Keratinocyte (primary cell): ENCODE measurements around the gene SATB2. TPM values are rescaled to one million over a fixed set of nuclear protein-coding genes. Genes with fewer than 3 reads are reported as not detected.

ENCODE experiments used
- DNase-seq: peaks from one replicate; pipeline ENCODE4 v3.0.0-alpha.2; 2011; ENCODE audit warnings: low read depth, missing footprints, low spot score
- FAIRE-seq: peaks from 2 replicates; lab custom pipeline; 2011; peaks lifted over from hg19 to GRCh38; lab: Jason Lieb, UNC
- H2AFZ ChIP-seq: 2 replicates; pipeline ENCODE4 v1.6.0; 2012; ENCODE audit warnings: low read length, control low read depth, inconsistent platforms; ENCODE audit not compliant: control insufficient read depth
- H3K27ac ChIP-seq: 2 replicates; pipeline ENCODE4 v1.5.1; 2011; ENCODE audit warnings: low read length; ENCODE audit not compliant: control insufficient read depth, insufficient read depth
- H3K27me3 ChIP-seq: 3 replicates; pipeline ENCODE4 v1.6.0; 2011; ENCODE audit warnings: low read length; ENCODE audit not compliant: control insufficient read depth, insufficient read depth; ENCODE audit errors: extremely low read depth
- H3K36me3 ChIP-seq, 2 experiments: 2 replicates in 1 of 2; 3 replicates in 1 of 2; pipeline ENCODE4 v1.5.1; 2011; ENCODE audit warnings: low read length in 2 of 2, mild to moderate bottlenecking in 1 of 2; ENCODE audit not compliant: control insufficient read depth in 2 of 2, insufficient read depth in 2 of 2; ENCODE audit errors: extremely low read depth in 1 of 2
- H3K4me1 ChIP-seq: 3 replicates; pipeline ENCODE4 v1.5.1; 2011; ENCODE audit warnings: low read length; ENCODE audit not compliant: control insufficient read depth, insufficient read depth; ENCODE audit errors: extremely low read depth
- H3K4me2 ChIP-seq: 3 replicates; pipeline ENCODE4 v1.6.0; 2011; ENCODE audit warnings: low read depth, low read length; ENCODE audit not compliant: control insufficient read depth, insufficient read depth; ENCODE audit errors: extremely low read depth
- H3K4me3 ChIP-seq, 3 experiments: fragments of 200-600 bp in 1 of 3; sonication (generic) in 1 of 3; 2 replicates in 2 of 3; 3 replicates in 1 of 3; pipeline ENCODE4 v1.5.1; 2011 to 2016; ENCODE audit warnings: low read length in 3 of 3, mild to moderate bottlenecking in 3 of 3, control low read depth in 2 of 3, inconsistent platforms in 1 of 3, low read depth in 1 of 3, mixed read lengths in 1 of 3, mixed run types in 1 of 3, moderate library complexity in 1 of 3; ENCODE audit not compliant: control insufficient read depth in 2 of 3, insufficient read depth in 2 of 3; ENCODE audit errors: extremely low read depth in 1 of 3
- H3K79me2 ChIP-seq: 2 replicates; pipeline ENCODE4 v1.6.0; 2012; ENCODE audit warnings: low read length; ENCODE audit not compliant: control insufficient read depth, insufficient read depth
- H3K9ac ChIP-seq: 3 replicates; pipeline ENCODE4 v1.6.0; 2011; ENCODE audit warnings: low read length; ENCODE audit not compliant: control insufficient read depth, insufficient read depth; ENCODE audit errors: extremely low read depth
- H3K9me1 ChIP-seq: 3 replicates; pipeline ENCODE4 v1.6.0; 2011; ENCODE audit warnings: low read length; ENCODE audit not compliant: control insufficient read depth, insufficient read depth; ENCODE audit errors: extremely low read depth
- H3K9me3 ChIP-seq: 2 replicates; pipeline ENCODE4 v1.5.1; 2012; ENCODE audit warnings: low read depth, low read length; ENCODE audit not compliant: control insufficient read depth
- H4K20me1 ChIP-seq: 3 replicates; pipeline ENCODE4 v1.6.0; 2011; ENCODE audit warnings: low read length; ENCODE audit not compliant: control insufficient read depth, insufficient read depth; ENCODE audit errors: extremely low read depth
- EZH2 ChIP-seq: IDR thresholded peaks from one replicate; pipeline ENCODE4 v1.6.1; 2012; ENCODE audit warnings: inconsistent platforms, mild to moderate bottlenecking, low read length, moderate library complexity
- dilution Hi-C: fragments of 300-500 bp; cut with MboI; formaldehyde crosslinking; loops from one replicate; pipeline ENCODE4 v1.7.0; 2020; ENCODE audit warnings: low sequenced_read_pairs; ENCODE audit not compliant: extremely low pct_ligation_motif_present
- polyA plus RNA-seq, 5 experiments: library from polyadenylated mRNA; depleted of rRNA in 3 of 5; stranded (reverse) in 3 of 5; stranded (forward) in 1 of 5; unstranded in 1 of 5; fragments of >200 nt; gene quantifications; 1 replicate in 1 of 5; 2 replicates in 3 of 5; 3 replicates in 1 of 5; pipeline versions ENCODE4 v1.2.1 to v1.2.3, GENCODE V29; 2011 to 2012; ENCODE audit warnings: missing spikeins in 2 of 5, low read depth in 1 of 5, low replicate concordance in 1 of 5
- TF ChIP-seq, protein P1 (sequence below), 3 experiments: IDR thresholded peaks in 1 of 3; conservative IDR thresholded peaks in 1 of 3; optimal IDR thresholded peaks in 1 of 3; 2 replicates in 2 of 3; 3 replicates in 1 of 3; pipeline versions ENCODE3 to v1.5.1; 2011; ENCODE audit warnings: low read length in 3 of 3, mild to moderate bottlenecking in 3 of 3, moderate library complexity in 2 of 3, control low read depth in 1 of 3, inconsistent platforms in 1 of 3; ENCODE audit not compliant: insufficient read depth in 2 of 3; ENCODE audit errors: extremely low read depth in 1 of 3

The SATB2 gene
- polyA plus RNA-seq, 1 donor (not counting 4 experiments of a cell fraction or from before 2014, with no cell fraction given), result 1.4 TPM

DNA sequence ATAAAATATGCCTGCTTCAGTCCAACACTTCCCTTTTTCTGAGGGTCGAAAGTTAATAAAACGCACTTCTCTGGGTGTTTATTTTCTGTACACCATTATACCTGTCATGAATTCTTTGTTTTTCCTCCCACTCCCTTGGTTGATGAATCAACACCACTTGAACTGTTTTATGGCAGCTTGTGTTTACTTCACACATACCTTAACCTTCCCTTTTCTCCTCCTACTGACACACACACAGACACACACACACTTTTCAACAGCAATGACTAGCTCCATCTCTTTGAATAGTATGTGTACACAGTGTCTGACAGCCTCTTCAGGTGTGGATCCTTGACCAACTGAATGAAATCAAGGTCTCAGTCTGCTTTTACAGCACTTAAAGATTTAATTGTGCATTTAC lies 91.3 kb downstream of the SATB2 start:
- TF ChIP-seq EZH2, result no peak
- TF ChIP-seq, protein P1, sequence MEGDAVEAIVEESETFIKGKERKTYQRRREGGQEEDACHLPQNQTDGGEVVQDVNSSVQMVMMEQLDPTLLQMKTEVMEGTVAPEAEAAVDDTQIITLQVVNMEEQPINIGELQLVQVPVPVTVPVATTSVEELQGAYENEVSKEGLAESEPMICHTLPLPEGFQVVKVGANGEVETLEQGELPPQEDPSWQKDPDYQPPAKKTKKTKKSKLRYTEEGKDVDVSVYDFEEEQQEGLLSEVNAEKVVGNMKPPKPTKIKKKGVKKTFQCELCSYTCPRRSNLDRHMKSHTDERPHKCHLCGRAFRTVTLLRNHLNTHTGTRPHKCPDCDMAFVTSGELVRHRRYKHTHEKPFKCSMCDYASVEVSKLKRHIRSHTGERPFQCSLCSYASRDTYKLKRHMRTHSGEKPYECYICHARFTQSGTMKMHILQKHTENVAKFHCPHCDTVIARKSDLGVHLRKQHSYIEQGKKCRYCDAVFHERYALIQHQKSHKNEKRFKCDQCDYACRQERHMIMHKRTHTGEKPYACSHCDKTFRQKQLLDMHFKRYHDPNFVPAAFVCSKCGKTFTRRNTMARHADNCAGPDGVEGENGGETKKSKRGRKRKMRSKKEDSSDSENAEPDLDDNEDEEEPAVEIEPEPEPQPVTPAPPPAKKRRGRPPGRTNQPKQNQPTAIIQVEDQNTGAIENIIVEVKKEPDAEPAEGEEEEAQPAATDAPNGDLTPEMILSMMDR (optimal IDR thresholded peaks at IDR 0.05 in 1 of 3, IDR thresholded peaks at IDR 0.05 in 1 of 3, conservative IDR thresholded peaks at IDR 0.05 in 1 of 3; ENCODE audit: extremely low read depth in 1 of 3, insufficient read depth in 2 of 3, low read length in 3 of 3), result no peak
- Histone ChIP-seq H3K27me3 (no peaks in the 10 kb centered on the region), H4K20me1 (no peaks in the 10 kb centered on the region), H3K79me2 (no peaks in the 10 kb centered on the region), H3K9me3 (no peaks in the 10 kb centered on the region), H3K9me1 (no peaks in the 10 kb centered on the region), H3K9ac (no peak overlapping the region), H3K36me3 (no peaks in the 10 kb centered on the region), H3K4me2 (no peak overlapping the region), H3K27ac (no peak overlapping the region), H3K4me1 (no peaks in the 10 kb centered on the region), H3K4me3 (no peak overlapping the region), H2AFZ (no peak overlapping the region)
- dilution Hi-C loops, result no loop called here
- no peak for DNase-seq
- no peak for FAIRE-seq

DNA sequence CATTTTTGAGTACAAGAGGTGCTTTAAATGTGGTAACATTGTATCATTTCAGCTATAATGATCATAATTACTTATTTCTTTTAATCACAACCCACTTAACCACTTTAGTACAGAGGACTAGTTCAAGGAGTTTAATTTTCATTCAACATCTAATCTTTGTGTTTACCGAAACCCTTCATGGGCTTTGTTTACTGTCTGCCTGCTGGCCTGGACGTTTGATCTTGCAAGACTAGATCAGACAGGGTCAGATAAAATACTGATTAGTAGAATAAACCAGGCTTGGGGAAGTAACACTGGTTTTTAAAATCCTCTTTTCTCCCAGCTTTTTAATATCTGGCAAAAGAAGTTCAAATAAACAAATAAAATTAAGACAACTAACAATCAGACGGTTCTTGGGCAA lies 93.6 kb downstream of the SATB2 start:
- H3K36me3 ChIP-seq, result no peaks in the 10 kb centered on the region
- no peaks in the 10 kb centered on the region for H4K20me1 ChIP-seq
- FAIRE-seq, result no peak
- no peaks in the 10 kb centered on the region for H3K9me3 ChIP-seq
- no peaks in the 10 kb centered on the region for H3K9me1 ChIP-seq
- TF ChIP-seq EZH2, result no peak
- DNase-seq, result no peak
- no peak overlapping the region for H3K27ac ChIP-seq
- no peaks in the 10 kb centered on the region for H3K27me3 ChIP-seq
- dilution Hi-C loops, result no loop called here
- H3K4me1 ChIP-seq, result no peaks in the 10 kb centered on the region
- no peak overlapping the region for H2AFZ ChIP-seq
- no peak overlapping the region for H3K9ac ChIP-seq
- no peaks in the 10 kb centered on the region for H3K79me2 ChIP-seq
- H3K4me2 ChIP-seq, result no peak overlapping the region
- no peak overlapping the region for H3K4me3 ChIP-seq

DNA sequence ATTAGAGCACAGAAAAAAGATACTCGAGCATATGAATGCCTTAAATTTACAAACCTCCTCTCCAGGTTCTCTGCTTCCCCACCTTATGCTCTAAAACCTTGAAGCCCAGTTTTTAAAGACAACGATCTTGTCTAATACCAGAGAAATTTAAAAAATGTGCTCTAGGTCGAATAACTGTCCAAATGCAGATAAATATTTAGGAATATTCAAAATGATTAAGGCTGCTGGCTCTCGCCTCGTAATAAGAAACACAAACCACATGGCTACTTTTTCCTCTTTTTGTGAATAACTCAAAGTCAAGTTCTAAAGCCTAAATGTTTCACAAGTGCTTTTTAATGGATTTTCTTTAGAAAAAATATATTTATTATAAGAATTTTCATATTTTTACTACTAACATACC lies 101.3 kb downstream of the SATB2 start:
- Histone ChIP-seq H2AFZ (no peak overlapping the region), H3K27me3 (no peaks in the 10 kb centered on the region), H3K27ac (no peak overlapping the region), H3K36me3 (no peaks in the 10 kb centered on the region), H3K4me2 (no peak overlapping the region), H3K79me2 (no peaks in the 10 kb centered on the region), H3K4me1 (no peaks in the 10 kb centered on the region), H3K4me3 (no peak overlapping the region), H3K9me1 (no peaks in the 10 kb centered on the region), H3K9me3 (no peaks in the 10 kb centered on the region), H4K20me1 (no peaks in the 10 kb centered on the region), H3K9ac (no peak overlapping the region)
- FAIRE-seq (no peak), DNase-seq (no peak)
- dilution Hi-C loops, result no loop called here
- TF ChIP-seq EZH2, result no peak
- TF ChIP-seq, protein P1 (optimal IDR thresholded peaks at IDR 0.05 in 1 of 3, IDR thresholded peaks at IDR 0.05 in 1 of 3, conservative IDR thresholded peaks at IDR 0.05 in 1 of 3; ENCODE audit: extremely low read depth in 1 of 3, insufficient read depth in 2 of 3, low read length in 3 of 3), result no peak
